Measurements from ENCODE around the gene C2CD4D.

Gene C2CD4D

DNA sequence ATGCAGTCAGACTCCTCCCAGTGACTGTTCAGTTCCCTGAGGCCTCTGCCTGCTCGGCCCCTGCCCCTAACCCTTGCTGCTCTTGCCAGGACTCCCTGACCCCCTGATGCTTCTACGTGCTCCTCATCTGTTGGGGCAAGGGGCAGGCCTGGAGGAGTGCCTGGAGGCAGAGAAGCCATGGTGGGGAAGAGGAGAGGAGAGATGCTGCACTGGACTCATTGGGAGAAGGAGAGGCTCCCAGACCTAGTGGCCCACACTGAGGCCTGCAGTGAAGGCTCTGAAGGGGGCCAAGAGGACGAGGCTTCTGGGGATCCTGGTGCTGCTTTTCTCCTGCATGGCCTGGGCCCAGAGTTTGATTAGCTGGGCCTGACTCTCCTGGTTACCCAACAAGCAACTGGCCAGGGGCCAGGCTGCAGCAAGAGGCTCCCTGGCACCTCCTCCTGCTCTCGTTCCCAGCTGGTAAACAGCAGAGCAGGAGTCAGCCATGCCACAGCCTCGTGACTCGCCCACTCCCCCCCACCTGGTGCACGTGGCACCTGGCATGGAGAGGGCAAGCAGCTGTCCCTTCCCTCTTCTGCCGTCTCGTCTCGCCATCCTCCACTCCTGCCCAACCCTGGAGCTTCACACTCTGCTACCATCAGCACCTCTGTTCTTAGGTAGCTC, 7.2 kb downstream of the C2CD4D start:
- peak; percentile 52 for DNase-seq (ENCODE audit: low read depth)
- H3K4me3 ChIP-seq (ENCODE audit: low read length), result no peak overlapping the region
- TF ChIP-seq, protein P1, sequence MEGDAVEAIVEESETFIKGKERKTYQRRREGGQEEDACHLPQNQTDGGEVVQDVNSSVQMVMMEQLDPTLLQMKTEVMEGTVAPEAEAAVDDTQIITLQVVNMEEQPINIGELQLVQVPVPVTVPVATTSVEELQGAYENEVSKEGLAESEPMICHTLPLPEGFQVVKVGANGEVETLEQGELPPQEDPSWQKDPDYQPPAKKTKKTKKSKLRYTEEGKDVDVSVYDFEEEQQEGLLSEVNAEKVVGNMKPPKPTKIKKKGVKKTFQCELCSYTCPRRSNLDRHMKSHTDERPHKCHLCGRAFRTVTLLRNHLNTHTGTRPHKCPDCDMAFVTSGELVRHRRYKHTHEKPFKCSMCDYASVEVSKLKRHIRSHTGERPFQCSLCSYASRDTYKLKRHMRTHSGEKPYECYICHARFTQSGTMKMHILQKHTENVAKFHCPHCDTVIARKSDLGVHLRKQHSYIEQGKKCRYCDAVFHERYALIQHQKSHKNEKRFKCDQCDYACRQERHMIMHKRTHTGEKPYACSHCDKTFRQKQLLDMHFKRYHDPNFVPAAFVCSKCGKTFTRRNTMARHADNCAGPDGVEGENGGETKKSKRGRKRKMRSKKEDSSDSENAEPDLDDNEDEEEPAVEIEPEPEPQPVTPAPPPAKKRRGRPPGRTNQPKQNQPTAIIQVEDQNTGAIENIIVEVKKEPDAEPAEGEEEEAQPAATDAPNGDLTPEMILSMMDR (conservative IDR thresholded peaks at IDR 0.05; ENCODE audit: low read depth, low read length), result no peak

DNA sequence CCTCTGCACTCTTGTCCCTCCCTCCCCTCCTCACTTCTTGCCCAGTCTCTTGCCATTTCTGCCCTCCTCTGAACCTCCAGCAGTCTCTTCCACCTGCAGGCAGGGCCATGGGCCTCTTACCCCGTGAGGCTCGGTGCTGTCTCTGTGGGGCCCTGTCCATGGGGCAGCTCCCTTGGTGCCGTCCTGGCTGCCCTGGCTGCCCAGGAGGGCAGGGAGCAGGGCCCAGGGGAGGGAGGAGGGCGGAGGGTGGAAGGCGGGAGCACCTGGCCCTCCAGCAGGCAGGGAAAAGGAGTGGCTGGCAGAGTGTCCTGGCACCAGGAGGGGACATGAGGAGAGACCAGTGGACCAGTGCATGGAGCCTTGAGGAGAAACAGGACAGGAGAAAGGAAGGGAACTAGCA, 8.0 kb downstream of the C2CD4D start, which contains the start of gene RORC:
TSS of gene RORC (minus strand) at position 198 of the 400 bp plus-strand sequence. CDS start at position 160, 38 bp downstream.
- TF ChIP-seq, protein P1 (conservative IDR thresholded peaks at IDR 0.05; ENCODE audit: low read depth, low read length), result no peak
- DNase-seq (ENCODE audit: low read depth), result no peak
- no peak within 1 kb of the TSS for H3K4me3 ChIP-seq (ENCODE audit: low read length)

DNA sequence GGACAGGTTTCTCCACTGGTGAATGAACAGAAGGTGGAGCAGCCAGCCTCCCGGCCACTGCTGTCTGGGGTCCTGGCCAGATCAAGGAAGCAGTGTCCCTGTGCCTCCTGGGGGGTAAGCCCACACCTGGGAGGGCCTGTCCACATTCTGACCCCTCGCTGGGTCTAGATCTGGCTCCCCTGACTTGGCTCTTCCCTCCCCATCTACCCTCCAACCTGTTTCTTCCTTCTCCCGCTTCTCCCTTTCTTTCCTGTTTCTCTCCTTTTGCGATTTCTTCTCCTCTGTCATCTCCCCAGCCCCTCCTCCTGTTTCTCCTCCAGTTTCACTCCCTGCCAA, 8.4 kb downstream of the C2CD4D start:
- DNase-seq (ENCODE audit: low read depth), result no peak
- TF ChIP-seq, protein P1 (conservative IDR thresholded peaks at IDR 0.05; ENCODE audit: low read depth, low read length), result no peak
- H3K4me3 ChIP-seq (ENCODE audit: low read length), result no peak overlapping the region

DNA sequence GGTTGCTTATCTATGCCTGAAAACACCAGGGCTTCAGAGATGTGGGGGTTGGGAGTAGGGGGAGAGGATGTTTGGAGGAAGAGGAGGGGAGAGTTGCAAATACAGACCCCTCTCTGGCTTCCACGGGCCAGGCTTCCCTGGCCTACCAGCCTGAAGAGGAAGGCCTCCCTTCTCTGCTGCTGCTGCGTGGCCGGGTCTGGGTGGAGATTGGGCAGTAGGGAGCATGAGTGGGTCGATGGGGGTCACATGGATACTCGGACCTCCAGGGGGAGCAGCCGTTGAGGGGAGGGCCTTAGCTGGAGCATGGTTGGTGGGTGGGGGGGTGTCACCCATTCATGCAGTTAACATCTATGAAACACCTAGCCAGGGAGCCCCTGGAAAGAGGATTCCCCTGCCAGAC, 9.6 kb downstream of the C2CD4D start:
- TF ChIP-seq, protein P1 (conservative IDR thresholded peaks at IDR 0.05; ENCODE audit: low read depth, low read length), result no peak
- no peak overlapping the region for H3K4me3 ChIP-seq (ENCODE audit: low read length)
- no peak for DNase-seq (ENCODE audit: low read depth)

DNA sequence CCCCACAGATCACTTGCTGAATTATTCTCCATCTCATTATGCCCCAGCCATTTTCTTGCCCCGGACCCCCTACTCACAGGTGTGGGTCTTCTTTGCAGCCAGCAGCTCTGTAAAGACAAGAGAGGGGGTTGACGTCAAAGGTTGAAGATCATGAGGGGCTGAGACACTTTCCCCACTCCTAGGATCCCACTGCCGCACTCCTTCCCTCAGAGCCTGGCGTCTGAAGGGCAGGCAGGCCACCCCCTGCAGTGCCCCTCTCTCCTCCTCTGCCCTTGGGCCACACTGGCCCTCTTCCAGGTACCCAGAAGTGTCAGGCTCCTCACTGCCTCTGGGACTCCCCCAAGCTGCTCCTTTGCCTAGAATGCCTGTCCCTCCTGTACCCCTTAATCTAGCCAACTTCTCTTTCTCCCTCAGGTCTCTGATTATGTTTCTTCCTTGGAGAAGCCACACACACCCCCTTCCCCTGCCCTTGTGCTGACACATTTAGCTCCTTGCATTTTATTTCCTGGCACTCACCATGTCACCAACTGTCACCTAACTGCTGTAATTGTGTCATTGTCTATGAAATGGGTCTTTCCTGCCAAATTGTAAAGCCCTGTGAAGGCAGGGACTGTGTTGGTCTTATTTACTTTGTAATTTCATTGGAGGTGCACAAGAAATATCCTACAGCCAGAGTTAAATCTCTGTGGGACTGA, 10.1 kb downstream of the C2CD4D start:
- no peak overlapping the region for H3K4me3 ChIP-seq (ENCODE audit: low read length)
- TF ChIP-seq, protein P1 (conservative IDR thresholded peaks at IDR 0.05; ENCODE audit: low read depth, low read length), result no peak
- DNase-seq (ENCODE audit: low read depth), result no peak

DNA sequence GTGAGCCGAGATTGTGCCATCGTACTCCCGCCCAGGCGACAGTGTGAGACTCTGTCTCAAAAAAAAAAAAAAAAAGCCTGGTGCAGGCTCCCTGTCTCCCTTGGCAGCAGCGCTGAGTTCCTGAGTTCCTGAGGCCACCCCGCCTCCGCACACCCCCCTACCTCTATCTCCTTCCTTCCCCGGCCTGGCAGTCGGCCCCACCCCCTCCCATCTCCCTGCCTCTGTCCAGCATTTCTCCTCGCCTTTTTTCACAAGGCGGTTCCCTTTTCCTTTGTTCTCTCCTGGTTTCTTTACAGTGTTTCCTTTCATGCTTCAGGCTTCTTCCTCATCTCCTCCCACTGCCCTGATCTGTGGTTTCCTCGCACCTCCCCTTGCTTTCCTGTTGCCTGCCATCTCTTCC, 10.7 kb downstream of the C2CD4D start:
- no peak for DNase-seq (ENCODE audit: low read depth)
- TF ChIP-seq, protein P1 (conservative IDR thresholded peaks at IDR 0.05; ENCODE audit: low read depth, low read length), result no peak
- H3K4me3 ChIP-seq (ENCODE audit: low read length), result no peak overlapping the region

DNA sequence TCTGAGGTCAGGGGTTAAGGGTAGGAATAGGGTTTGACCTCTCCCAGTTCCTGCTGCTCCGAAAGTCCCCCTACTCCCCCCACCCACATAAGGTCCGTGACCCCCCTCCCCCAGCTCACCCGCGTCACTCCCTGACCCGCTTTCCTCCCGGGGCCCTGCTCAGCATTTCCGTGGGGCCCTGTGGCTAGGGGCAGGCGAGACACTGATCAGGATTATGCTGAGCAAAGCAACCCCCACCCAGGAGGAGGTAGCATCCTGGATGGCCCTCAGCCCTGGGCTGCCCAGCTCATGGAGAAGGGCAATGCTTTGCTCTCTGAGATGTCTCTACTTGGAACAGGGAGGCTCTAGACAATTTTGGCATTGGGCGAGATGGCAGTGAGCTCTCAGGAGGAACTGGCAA, 11.8 kb downstream of the C2CD4D start:
- H3K4me3 ChIP-seq (ENCODE audit: low read length), result no peak overlapping the region
- TF ChIP-seq, protein P1 (conservative IDR thresholded peaks at IDR 0.05; ENCODE audit: low read depth, low read length), result no peak
- no peak for DNase-seq (ENCODE audit: low read depth)

All from retinal pigment epithelial cell (primary cell).